HUES48 (cell line): ENCODE data around the gene MMP14.
"Not testable (repeated sequence)": the region's sequence is repeated elsewhere in the genome, so short reads cannot be mapped to it uniquely, and the experiment has no call there.

Experiments used
- H3K27ac ChIP-seq: one replicate; pipeline ENCODE4 v1.7.0; 2013; ENCODE audit warnings: low read depth, low read length, inconsistent platforms
- H3K27me3 ChIP-seq: 2 replicates; pipeline ENCODE4 v1.6.1; 2013; ENCODE audit warnings: mild to moderate bottlenecking, low read length; ENCODE audit not compliant: control insufficient read depth, insufficient read depth
- H3K36me3 ChIP-seq: 2 replicates; pipeline ENCODE4 v1.6.1; 2013; ENCODE audit warnings: low read length; ENCODE audit not compliant: control insufficient read depth, insufficient read depth
- H3K4me1 ChIP-seq: 2 replicates; pipeline ENCODE4 v1.6.1; 2013; ENCODE audit warnings: mild to moderate bottlenecking, low read length; ENCODE audit not compliant: control insufficient read depth, insufficient read depth
- H3K4me3 ChIP-seq: 2 replicates; pipeline ENCODE4 v1.5.1; 2013; ENCODE audit warnings: mild to moderate bottlenecking, low read depth, low read length
- H3K9ac ChIP-seq: 2 replicates; pipeline ENCODE4 v1.6.1; 2013; ENCODE audit warnings: mild to moderate bottlenecking, low read depth, low read length, moderate library complexity
- H3K9me3 ChIP-seq: 2 replicates; pipeline ENCODE4 v1.6.1; 2013; ENCODE audit warnings: low read length; ENCODE audit not compliant: control insufficient read depth, insufficient read depth

The MMP14 gene

GRCh38 chr14:22800346-22800745 is 36.0 kb upstream of the MMP14 start:
- Histone ChIP-seq H3K9ac (no peak overlapping the region), H3K27me3 (no peaks in the 10 kb centered on the region), H3K36me3 (no peaks in the 10 kb centered on the region), H3K27ac (no peak overlapping the region), H3K4me1 (peaks cover 13% of the 10 kb centered on the region), H3K9me3 (no peaks in the 10 kb centered on the region), H3K4me3 (no peak overlapping the region)

GRCh38 chr14:22801716-22802115 is 34.7 kb upstream of the MMP14 start:
- no peak overlapping the region for H3K9ac ChIP-seq
- no peak overlapping the region for H3K27ac ChIP-seq
- no peaks in the 10 kb centered on the region for H3K9me3 ChIP-seq
- H3K4me3 ChIP-seq = no peak overlapping the region
- peaks cover 7% of the 10 kb centered on the region for H3K4me1 ChIP-seq
- H3K36me3 ChIP-seq = no peaks in the 10 kb centered on the region
- no peaks in the 10 kb centered on the region for H3K27me3 ChIP-seq

DNA sequence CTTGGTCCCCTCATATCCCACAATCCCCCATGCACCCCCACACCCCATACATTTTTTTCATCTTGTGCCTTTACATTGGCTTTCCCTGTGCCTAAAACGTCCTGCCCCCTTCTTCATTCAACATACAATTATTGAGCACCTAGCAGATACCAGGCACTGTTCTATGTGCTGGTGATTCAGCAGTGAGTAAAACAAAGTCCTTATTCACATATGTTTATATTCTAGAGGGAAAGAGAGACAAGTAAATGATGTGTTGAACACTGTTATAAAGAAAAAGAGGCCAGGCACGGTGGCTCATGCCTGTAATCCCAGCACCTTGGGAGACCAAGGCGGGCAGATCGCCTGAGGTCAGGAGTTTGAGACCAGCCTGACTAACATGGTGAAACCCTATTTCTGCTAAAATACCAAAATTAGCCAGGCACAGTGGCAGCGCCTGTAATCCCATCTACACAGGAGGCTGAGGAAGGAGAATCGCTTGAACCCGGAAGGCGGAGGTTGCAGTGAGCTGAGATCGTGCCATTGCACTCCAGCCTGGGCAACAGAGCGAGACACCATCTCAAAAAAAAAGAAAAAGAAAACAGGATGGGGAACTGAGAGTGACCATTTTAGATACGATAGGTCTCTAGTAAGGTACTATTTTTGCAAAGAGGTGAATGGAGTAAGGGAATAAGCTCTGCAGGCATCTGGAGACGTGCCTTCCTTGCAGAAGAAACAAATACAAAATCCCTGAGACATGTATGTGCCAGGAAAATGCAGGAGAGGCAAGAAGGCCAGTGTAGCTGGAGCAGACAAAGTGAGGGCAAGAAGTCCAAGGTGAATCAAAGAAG is 33.3 kb upstream of the MMP14 start:
- H3K9me3 ChIP-seq = no peaks in the 10 kb centered on the region
- no peak overlapping the region for H3K9ac ChIP-seq
- no peaks in the 10 kb centered on the region for H3K36me3 ChIP-seq
- H3K4me1 ChIP-seq = no peaks in the 10 kb centered on the region; the same call in 1 of the 2 replicates
- no peak overlapping the region for H3K27ac ChIP-seq
- H3K4me3 ChIP-seq = no peak overlapping the region
- H3K27me3 ChIP-seq = no peaks in the 10 kb centered on the region

DNA sequence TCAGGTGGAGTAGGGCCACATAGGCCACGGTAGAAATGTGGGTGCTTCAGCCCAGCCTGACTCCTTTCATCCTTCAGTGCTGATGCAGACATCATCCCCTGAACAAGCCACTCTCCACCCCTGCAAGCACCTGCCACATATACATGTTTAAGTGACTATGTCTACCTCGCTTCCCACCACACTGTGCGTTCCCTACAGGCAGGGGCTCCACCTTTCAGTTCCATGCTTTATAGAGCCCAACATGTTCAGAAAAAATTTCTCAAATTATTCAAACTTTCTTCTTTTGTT is 32.8 kb upstream of the MMP14 start:
- Histone ChIP-seq H3K9me3 (no peaks in the 10 kb centered on the region), H3K27ac (no peak overlapping the region), H3K4me1 (no peaks in the 10 kb centered on the region; the same call in 1 of the 2 replicates), H3K36me3 (no peaks in the 10 kb centered on the region), H3K27me3 (no peaks in the 10 kb centered on the region), H3K9ac (no peak overlapping the region), H3K4me3 (no peak overlapping the region)

GRCh38 chr14:22805235-22805634 is 31.1 kb upstream of the MMP14 start:
- H3K27me3 ChIP-seq, H3K4me1 ChIP-seq, H3K27ac ChIP-seq: not testable (repeated sequence)

DNA sequence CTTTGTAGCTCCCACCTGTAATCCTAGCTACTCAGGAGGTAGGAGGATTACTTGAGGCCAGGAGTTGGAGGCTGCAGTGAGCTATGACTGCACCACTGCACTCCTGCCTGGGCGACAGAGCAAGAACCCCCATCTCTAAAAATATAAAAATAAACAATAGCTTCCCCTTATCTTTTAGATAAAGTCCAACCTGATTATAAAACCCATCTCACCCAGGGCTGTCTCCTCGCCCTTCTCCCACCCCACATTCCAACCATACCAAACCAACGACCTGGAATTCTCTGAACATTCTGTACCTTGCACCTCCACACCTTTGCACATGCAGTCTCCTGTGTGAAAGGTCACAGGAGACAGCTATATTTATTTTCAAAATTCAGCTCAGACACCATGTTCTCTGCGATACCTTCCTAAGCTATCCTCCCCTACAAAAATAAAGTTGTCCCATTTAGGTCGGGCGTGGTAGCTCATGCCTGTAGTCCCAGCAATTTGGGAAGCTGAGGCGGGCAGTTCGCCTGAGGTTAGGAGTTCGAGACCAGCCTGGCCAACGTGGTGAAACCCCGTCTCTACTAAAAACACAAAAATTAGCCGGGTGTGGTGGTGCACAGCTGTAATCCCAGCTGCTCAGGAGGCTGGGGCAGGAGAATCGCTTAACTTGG is 28.8 kb upstream of the MMP14 start:
- no peak overlapping the region for H3K4me3 ChIP-seq
- no peaks in the 10 kb centered on the region for H3K36me3 ChIP-seq
- no peaks in the 10 kb centered on the region for H3K9me3 ChIP-seq
- no peaks in the 10 kb centered on the region for H3K27me3 ChIP-seq
- no peaks in the 10 kb centered on the region; the same call in 1 of the 2 replicates for H3K4me1 ChIP-seq
- no peak overlapping the region for H3K27ac ChIP-seq
- H3K9ac ChIP-seq = no peak overlapping the region

More at GRCh38 chr14:22805235-22805634, 31.1 kb upstream of the MMP14 start:
- not testable (repeated sequence) for H3K9ac ChIP-seq, H3K9me3 ChIP-seq, H3K36me3 ChIP-seq, H3K4me3 ChIP-seq

DNA sequence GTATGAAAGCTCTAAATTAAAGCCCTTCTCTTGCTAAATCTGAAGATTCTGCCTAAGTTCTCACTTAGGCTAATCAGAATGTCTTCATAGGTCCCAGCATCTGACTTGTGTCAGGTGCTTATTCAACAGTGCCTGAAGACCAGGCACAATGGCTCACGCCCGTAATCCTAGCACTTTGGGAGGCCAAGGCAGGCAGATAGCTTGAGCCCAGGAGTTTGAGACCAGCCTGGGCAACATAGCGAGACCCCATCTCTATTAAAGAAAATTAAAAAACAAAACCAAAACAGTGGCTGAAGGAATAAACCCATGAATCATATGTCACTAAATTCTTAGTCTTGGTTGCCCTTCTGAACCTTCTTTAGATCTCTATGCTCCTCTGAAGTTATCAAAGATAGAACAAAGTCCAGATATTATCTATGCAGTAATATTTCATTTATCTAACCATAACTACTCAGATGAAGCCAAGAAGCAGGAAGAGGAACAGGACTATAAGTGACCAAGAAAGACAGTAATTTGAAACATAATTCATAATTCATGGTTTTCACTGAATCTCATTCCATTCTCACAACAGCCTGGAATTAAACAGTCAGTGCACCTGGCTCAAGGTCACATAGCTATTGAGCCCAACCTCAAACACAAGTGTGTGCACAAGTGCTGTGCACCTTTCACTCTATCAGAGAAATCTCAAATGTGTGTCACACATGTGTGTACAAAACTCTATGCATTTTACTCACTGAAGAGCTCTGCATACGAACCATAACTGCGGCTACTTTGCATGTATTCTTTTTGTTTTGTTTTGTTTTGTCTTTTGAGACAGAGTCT is 27.8 kb upstream of the MMP14 start:
- H3K9ac ChIP-seq = no peak overlapping the region
- no peaks in the 10 kb centered on the region for H3K27me3 ChIP-seq
- H3K36me3 ChIP-seq = no peaks in the 10 kb centered on the region
- H3K9me3 ChIP-seq = no peaks in the 10 kb centered on the region
- no peak overlapping the region for H3K27ac ChIP-seq
- H3K4me3 ChIP-seq = no peak overlapping the region
- peaks cover 4% of the 10 kb centered on the region for H3K4me1 ChIP-seq

DNA sequence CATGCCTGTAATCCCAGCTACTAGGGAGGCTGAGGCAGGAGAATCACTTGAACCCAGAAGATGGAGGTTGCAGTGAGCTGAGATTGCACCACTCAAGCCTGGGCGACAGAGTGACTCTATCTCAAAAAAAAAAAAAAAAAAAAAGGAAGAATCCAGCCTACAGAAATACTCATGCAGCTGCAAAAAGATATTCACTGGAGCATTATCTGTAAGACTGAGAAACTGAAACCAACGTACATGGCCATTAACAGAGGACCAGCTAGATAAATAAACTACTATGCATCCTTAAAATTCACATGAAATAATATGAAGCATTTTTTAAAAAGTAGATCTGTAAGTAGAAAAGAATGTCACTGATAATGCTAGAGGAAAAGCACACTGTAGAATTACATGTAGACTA is 24.7 kb upstream of the MMP14 start:
- Histone ChIP-seq H3K4me1 (peaks cover 14% of the 10 kb centered on the region), H3K27ac (no peak overlapping the region), H3K27me3 (no peaks in the 10 kb centered on the region), H3K9ac (no peak overlapping the region), H3K36me3 (no peaks in the 10 kb centered on the region), H3K4me3 (no peak overlapping the region), H3K9me3 (no peaks in the 10 kb centered on the region)

DNA sequence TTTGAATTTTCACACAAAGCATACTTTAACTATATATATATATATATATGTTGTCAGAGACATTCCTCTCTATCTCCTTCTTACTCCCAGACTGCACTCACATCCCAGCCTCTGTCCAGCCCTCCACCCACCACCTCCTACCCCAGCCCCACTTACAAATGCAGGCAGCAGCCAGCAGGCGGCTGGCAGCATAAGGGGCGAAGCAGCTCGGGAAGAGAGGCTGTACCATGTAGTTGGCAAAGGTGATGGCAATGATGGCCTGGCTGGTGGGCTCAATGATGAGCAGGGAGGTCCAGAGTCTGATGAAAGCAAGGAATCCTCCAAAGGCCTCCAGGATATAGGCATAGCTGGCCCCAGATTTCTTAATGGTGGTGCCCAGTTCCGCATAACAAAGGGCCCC is 23.6 kb upstream of the MMP14 start:
- Histone ChIP-seq H3K27ac (no peak overlapping the region), H3K9me3 (no peaks in the 10 kb centered on the region), H3K4me1 (peaks cover 14% of the 10 kb centered on the region), H3K4me3 (no peak overlapping the region), H3K27me3 (no peaks in the 10 kb centered on the region), H3K9ac (no peak overlapping the region), H3K36me3 (no peaks in the 10 kb centered on the region)

- Histone ChIP-seq H3K4me3 (no peak overlapping the region), H3K27ac (no peak overlapping the region), H3K27me3 (no peaks in the 10 kb centered on the region), H3K4me1 (peaks cover 14% of the 10 kb centered on the region), H3K9ac (no peak overlapping the region), H3K9me3 (no peaks in the 10 kb centered on the region), H3K36me3 (no peaks in the 10 kb centered on the region)
Observed at GRCh38 chr14:22813145-22813544, 23.2 kb upstream of the MMP14 start.

GRCh38 chr14:22814373-22814772 is 22.0 kb upstream of the MMP14 start:
- H3K9me3 ChIP-seq = no peaks in the 10 kb centered on the region
- H3K27ac ChIP-seq = no peak overlapping the region
- H3K9ac ChIP-seq = no peak overlapping the region
- H3K4me3 ChIP-seq = no peak overlapping the region
- H3K27me3 ChIP-seq = no peaks in the 10 kb centered on the region
- H3K36me3 ChIP-seq = no peaks in the 10 kb centered on the region
- H3K4me1 ChIP-seq = peaks cover 20% of the 10 kb centered on the region
